Small intestine (tissue), 7 donors: Measurements from ENCODE around the gene MACF1. TPM values are rescaled to one million over a fixed set of nuclear protein-coding genes. Genes with fewer than 3 reads are reported as not detected.

ENCODE experiments used
- DNase-seq, 2 donors: peaks; one replicate each; pipeline versions ENCODE4 v3.0.0 to v3.0.0-alpha.2; 2013
- FAIRE-seq: peaks from 2 replicates; lab custom pipeline; 2012; peaks lifted over from hg19 to GRCh38; lab: Jason Lieb, UNC
- H3K27ac ChIP-seq, 3 donors: one replicate each; pipeline ENCODE4 v1.5.1; 2013; ENCODE audit warnings: low read length in 2 of 3, mild to moderate bottlenecking in 2 of 3, control low read depth in 1 of 3, inconsistent platforms in 1 of 3, low read depth in 1 of 3, moderate library complexity in 1 of 3
- H3K27me3 ChIP-seq, 3 donors: one replicate each; pipeline ENCODE4 v1.6.1; 2013; ENCODE audit warnings: low read length in 3 of 3, inconsistent platforms in 1 of 3; ENCODE audit not compliant: control insufficient read depth in 3 of 3, insufficient read depth in 3 of 3
- H3K36me3 ChIP-seq, 3 donors: one replicate each; pipeline ENCODE4 v1.6.1; 2013; ENCODE audit warnings: low read length in 3 of 3, inconsistent platforms in 1 of 3, low read depth in 1 of 3, mild to moderate bottlenecking in 1 of 3, moderate library complexity in 1 of 3; ENCODE audit not compliant: control insufficient read depth in 3 of 3, insufficient read depth in 2 of 3
- H3K4me1 ChIP-seq, 3 donors: one replicate each; pipeline ENCODE4 v1.6.1; 2013; ENCODE audit warnings: low read length in 2 of 3, inconsistent platforms in 1 of 3, low read depth in 1 of 3, mild to moderate bottlenecking in 1 of 3, moderate library complexity in 1 of 3; ENCODE audit not compliant: control insufficient read depth in 3 of 3, insufficient read depth in 2 of 3
- H3K4me3 ChIP-seq, 3 donors: one replicate each; pipeline ENCODE4 v1.5.1; 2013; ENCODE audit warnings: low read length in 3 of 3, control low read depth in 1 of 3, inconsistent platforms in 1 of 3, low read depth in 1 of 3, mild to moderate bottlenecking in 1 of 3, moderate library complexity in 1 of 3
- H3K9me3 ChIP-seq, 2 donors: one replicate each; pipeline ENCODE4 v1.6.1; 2013; ENCODE audit warnings: low read depth in 1 of 2, low read length in 1 of 2; ENCODE audit not compliant: control insufficient read depth in 2 of 2, insufficient read depth in 1 of 2
- WGBS, 3 donors: extraction: QIAGEN DNeasy Blood & Tissue Kit; methylation state at CpG; one replicate each; pipeline ENCODE4 v1.1.7; 2013; 5-methylcytosine and 5-hydroxymethylcytosine counted together
- polyA plus RNA-seq, 4 donors: library from polyadenylated mRNA; stranded (reverse) in 3 of 4; unstranded in 1 of 4; fragments of 200-250 nt in 3 of 4; fragments of 120-200 nt in 1 of 4; gene quantifications; one replicate each; pipeline versions ENCODE4 v1.2.1 to v1.2.3, GENCODE V29; 2013
- donor health status: healthy with polysubstance abuse.
- donor health status: control.
- donor health status: control.
- donor health status: Bipolar disorder and iron deficiency.
- donor health status: healthy.

The MACF1 gene
- polyA plus RNA-seq, 4 donors: 18.1 to 64.8 (median 34.6) TPM

DNA sequence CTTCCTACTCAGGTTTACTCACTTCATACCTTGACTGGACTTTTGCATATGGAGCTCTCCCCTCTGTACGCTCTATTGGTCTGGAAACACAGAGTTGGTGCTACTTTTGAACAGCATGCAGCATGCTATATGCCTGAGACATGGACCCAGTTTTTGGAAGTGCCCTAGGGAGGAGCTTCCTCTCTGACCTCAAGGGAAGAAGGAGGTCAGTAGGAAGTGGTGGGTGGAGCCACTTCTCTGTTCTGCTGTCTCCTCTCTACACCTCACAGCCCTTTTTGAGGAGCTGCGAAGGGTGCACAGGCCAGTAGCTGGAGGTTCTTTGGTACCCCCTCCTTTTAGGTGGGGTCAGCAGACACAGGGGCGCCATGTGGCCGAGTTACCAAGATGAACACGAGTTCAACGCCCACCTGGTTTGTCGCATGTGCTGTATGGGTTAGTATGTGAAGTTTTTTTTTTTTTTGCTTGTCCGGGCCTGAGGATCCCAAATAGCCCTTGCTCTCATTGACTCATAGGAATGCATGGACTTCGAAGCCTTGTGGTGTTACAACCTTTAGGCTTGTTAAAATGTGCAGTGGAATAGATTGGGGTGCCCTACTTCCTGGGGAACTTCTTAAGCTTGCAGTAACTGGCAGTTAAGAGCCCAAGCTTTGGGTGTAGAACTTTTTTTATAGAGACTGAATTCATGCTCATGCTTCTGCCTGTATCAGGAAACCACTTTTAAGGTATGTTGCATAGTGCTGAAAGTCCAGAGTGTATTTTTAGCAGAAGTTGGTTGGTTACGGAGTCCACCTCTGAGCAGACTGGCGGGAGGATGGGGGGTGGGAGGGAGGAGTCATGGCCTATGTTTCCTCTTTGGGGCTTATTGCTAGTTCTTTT, 10.7 kb downstream of the MACF1 start:
- Histone ChIP-seq H3K27me3 (no peaks in the 10 kb centered on the region), H3K27ac (peak overlapping the region; percentile 43 to 76 (median 71)), H3K36me3 (no peaks in the 10 kb centered on the region), H3K4me3 (peak overlapping the region in 1 of 3 donors; percentile 26), H3K9me3 (no peaks in the 10 kb centered on the region), H3K4me1 (peaks cover 16 to 30% (median 22%) of the 10 kb centered on the region in 3 donors)
- WGBS, 3 donors: 54 to 72% (median 60%) methylated on average over 11 of the region's 11 CpGs
- DNase-seq: peak in 1 of 2 donors; percentile 55
- no peak for FAIRE-seq

DNA sequence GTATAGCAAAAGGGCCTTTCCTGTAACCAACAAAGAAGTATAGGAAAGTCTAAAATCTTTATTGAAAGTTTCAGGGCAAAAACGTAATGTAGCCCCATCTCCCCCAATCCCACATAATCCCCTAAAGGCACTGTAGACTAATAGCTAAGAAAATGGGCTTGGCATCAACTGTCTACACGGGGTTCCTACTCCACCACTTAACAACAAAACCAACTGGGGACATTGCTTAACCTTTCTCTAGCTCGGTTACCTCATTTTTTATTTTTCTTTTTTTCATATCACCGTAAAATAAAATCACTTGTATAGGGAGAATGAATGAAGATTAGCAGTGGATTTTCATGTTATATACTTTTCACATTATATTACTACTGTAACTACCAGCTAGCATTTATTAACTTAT, 12.3 kb downstream of the MACF1 start:
- WGBS, 3 donors: 64 to 75% (median 66%) methylated on average over 4 of the region's 4 CpGs
- no peak for FAIRE-seq
- Histone ChIP-seq H3K9me3 (no peaks in the 10 kb centered on the region), H3K27ac (peak overlapping the region in 1 of 3 donors; percentile 41), H3K4me1 (peaks cover 19 to 30% (median 24%) of the 10 kb centered on the region in 3 donors), H3K36me3 (no peaks in the 10 kb centered on the region), H3K4me3 (no peak overlapping the region), H3K27me3 (no peaks in the 10 kb centered on the region)
- no peak for DNase-seq

DNA sequence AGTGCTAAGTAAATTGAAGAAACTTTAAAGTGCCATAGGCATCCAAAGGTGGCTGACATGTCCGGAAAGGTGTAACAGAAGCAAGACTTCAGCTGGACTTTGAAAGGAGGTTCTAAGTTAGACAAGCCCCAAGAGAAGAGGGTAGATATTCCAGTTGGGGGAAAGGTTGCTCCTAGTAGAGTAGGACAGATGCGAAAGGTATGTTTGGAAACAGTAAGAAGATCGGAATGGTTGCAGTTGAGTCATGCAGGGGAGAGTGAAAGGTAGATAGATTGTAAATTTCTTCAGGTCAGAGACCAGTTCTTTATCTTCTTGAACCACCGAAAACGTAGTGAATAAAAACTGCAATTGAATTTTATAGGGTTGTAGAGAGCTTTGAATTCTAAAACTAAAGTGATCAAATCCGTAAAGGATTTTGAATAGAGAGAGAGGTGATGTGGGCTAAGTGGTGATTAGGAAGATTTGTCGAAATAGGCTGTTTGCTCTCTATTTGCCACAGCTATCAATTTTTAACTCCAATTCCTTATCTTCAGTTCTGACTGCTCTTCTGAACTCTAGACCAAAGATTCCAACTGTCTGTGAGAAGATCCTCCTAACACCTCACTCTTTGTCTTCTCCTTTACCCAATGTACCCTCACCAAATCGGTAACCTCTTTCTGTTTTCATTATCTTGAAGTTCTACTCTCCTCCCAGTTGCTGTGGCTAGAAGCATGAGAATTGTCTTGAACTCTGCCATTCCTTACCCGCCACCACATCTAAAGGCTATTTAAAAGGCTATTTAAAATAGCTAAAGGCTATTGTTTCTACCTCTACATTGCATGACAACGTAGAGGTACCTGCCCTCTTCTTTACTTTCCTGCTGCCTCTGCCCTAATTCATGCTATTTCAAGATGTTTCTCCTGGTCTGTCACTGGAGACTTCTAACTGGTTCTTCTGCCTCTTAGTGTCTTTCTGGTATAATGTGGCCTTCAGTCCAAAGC, 16.7 kb downstream of the MACF1 start:
- peak; percentile 41 to 48 for DNase-seq
- Histone ChIP-seq H3K9me3 (no peaks in the 10 kb centered on the region), H3K27ac (peak overlapping the region in 1 of 3 donors; percentile 11), H3K4me1 (peaks cover 2 to 6% (median 4%) of the 10 kb centered on the region in 3 donors), H3K4me3 (no peak overlapping the region), H3K36me3 (no peaks in the 10 kb centered on the region), H3K27me3 (no peaks in the 10 kb centered on the region)
- no peak for FAIRE-seq
- WGBS, 3 donors: 33 to 71% (median 53%) methylated on average over 10 of the region's 10 CpGs

DNA sequence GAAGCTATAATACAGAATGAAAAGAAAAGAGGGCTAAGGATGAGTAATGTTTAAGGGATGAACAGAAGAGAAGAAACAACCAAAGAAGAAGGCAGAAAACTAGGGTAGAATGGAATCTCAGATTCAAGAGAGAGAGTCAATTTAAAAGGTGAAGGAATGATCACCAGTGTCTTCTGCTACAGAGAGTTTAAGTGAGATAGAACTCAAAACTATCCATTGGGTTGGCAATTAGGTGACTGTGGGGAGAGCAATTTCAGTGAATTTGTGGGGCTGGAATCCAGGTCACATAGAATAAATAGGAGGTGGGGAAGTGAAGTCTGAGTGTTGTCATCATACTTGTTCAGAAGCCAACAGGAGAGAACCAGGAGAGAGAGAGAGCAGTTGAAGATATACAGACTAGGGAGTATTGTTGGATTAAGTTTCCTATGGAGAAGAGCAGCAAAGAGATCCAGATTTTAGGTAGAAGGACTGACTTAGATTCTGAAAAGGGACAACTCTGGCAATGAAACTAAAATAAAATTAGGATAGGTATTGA, 19.9 kb downstream of the MACF1 start:
- DNase-seq (no peak), FAIRE-seq (no peak)
- Histone ChIP-seq H3K27me3 (no peaks in the 10 kb centered on the region), H3K4me1 (peaks cover 0 to 6% (median 2%) of the 10 kb centered on the region in 3 donors), H3K27ac (no peak overlapping the region), H3K9me3 (no peaks in the 10 kb centered on the region), H3K4me3 (no peak overlapping the region), H3K36me3 (no peaks in the 10 kb centered on the region)

DNA sequence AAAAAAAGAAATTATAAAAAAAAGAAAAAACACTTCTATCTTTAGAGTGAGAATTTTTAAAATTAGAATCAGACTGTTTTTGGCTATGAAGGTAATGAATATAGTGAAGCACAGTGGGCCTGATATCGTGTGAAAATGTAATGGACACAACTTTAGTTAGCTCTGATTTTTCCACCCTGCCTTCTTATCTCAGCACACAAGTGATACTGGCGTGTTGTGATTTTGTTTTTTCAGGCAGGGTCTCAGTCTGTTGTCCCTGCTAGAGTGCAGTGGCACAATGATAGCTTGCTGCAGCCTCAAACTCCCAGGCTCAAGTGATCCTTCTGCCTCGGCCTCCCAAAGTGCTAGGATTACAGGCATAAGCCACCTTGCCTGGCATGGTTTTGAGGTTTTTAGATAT, 22.3 kb downstream of the MACF1 start:
- Histone ChIP-seq H3K27me3 (no peaks in the 10 kb centered on the region), H3K27ac (no peak overlapping the region), H3K36me3 (no peaks in the 10 kb centered on the region), H3K4me1 (peaks cover 0 to 3% (median 0%) of the 10 kb centered on the region in 3 donors), H3K9me3 (no peaks in the 10 kb centered on the region), H3K4me3 (no peak overlapping the region)
- DNase-seq (no peak), FAIRE-seq (no peak)
- 89 to 91% (median 90%) methylated on average over 3 of the region's 3 CpGs for WGBS, 3 donors

DNA sequence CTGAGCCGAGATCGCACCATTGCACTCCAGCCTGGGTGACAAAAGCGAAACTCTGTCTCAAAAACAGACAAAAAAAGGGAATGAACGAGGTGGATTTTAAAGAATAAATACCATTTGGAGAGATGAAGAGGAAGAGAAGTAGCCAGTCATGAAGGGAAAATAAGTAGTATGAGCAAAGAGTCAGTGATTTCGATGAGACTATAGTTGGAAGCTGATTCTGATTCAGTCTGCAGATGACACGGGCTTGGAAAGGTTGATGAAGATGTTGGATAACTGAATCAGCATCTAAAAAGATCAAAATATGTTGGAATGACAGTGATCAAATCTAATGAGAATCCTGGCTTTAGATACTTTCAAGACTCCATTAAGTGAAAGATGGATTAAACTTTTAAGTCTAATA, 23.8 kb downstream of the MACF1 start:
- 93 to 96% (median 95%) methylated on average over 6 of the region's 6 CpGs for WGBS, 3 donors
- no peaks in the 10 kb centered on the region for H3K27me3 ChIP-seq
- H3K27ac ChIP-seq: no peak overlapping the region
- no peaks in the 10 kb centered on the region for H3K9me3 ChIP-seq
- peaks cover 0 to 3% (median 0%) of the 10 kb centered on the region in 3 donors for H3K4me1 ChIP-seq
- DNase-seq (no peak), FAIRE-seq (no peak)
- H3K4me3 ChIP-seq: no peak overlapping the region
- H3K36me3 ChIP-seq: peaks cover 0 to 2% (median 0%) of the 10 kb centered on the region in 3 donors

DNA sequence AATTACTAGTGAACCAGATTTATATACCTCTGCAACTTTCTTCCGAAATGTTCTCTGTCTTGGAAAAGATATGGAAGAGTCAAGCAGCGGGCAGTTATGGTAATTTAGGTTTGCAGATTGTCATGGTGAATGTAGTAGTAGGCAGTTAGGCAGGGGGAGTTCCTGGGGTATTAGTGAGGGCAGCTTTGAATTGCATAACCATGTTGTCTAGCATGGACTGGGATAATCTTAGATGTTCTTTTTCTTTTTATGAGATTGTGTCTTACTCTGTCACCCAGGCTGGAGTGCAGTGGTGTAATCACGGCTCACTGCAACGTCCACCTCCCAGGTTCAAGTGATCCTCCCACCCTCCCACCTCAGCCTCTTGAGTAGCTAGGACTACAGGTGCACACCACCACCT, 25.0 kb downstream of the MACF1 start:
- WGBS, 3 donors: 86 to 97% (median 96%) methylated on average over 4 of the region's 4 CpGs
- no peak for FAIRE-seq
- no peak overlapping the region for H3K27ac ChIP-seq
- H3K36me3 ChIP-seq: peaks cover 0 to 3% (median 0%) of the 10 kb centered on the region in 3 donors
- peaks cover 0 to 3% (median 0%) of the 10 kb centered on the region in 3 donors for H3K4me1 ChIP-seq
- no peaks in the 10 kb centered on the region for H3K27me3 ChIP-seq
- no peak overlapping the region for H3K4me3 ChIP-seq
- no peak for DNase-seq
- no peaks in the 10 kb centered on the region for H3K9me3 ChIP-seq
